Astrocyte of the cerebellum (primary cell): ENCODE measurements around the gene POLR2M.

Experiments used
- DNase-seq: peaks from one replicate; pipeline ENCODE4 v3.0.0-alpha.2; 2011; ENCODE audit warnings: low read depth
- H3K4me3 ChIP-seq: 2 replicates; pipeline ENCODE4 v1.5.1; 2011; ENCODE audit warnings: mild to moderate bottlenecking, low read depth, low read length, moderate library complexity
- in situ Hi-C: cut with HindIII; loops from 2 replicates; pipeline ENCODE4 v1.10.0; 2017; ENCODE audit warnings: low sequenced_read_pairs
- TF ChIP-seq, protein P1 (sequence below): IDR thresholded peaks from 2 replicates; pipeline ENCODE4 v1.5.1; 2012; ENCODE audit warnings: low read length, low read depth, moderate library complexity, mild to moderate bottlenecking; ENCODE audit errors: missing control alignments

The POLR2M gene

DNA sequence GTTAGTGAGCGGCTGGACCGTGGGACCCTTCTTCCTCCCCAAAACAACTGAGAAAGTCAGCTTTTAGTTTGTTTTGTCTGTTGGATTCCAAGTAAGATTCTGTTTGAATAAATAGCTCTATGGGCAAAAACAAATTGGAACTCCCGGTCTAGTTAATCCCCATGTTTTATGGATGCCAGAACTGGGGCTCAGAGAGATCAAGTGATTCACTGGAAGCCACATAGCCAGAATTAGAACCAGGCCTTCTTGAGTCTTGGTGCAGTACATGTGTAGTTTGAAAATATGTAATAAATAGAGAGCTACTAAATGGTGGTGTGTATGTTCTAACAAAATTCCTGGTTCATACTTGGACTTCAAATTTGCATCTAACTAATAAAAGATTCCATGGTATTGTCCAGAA is 29.3 kb upstream of the POLR2M start:
- TF ChIP-seq, protein P1, sequence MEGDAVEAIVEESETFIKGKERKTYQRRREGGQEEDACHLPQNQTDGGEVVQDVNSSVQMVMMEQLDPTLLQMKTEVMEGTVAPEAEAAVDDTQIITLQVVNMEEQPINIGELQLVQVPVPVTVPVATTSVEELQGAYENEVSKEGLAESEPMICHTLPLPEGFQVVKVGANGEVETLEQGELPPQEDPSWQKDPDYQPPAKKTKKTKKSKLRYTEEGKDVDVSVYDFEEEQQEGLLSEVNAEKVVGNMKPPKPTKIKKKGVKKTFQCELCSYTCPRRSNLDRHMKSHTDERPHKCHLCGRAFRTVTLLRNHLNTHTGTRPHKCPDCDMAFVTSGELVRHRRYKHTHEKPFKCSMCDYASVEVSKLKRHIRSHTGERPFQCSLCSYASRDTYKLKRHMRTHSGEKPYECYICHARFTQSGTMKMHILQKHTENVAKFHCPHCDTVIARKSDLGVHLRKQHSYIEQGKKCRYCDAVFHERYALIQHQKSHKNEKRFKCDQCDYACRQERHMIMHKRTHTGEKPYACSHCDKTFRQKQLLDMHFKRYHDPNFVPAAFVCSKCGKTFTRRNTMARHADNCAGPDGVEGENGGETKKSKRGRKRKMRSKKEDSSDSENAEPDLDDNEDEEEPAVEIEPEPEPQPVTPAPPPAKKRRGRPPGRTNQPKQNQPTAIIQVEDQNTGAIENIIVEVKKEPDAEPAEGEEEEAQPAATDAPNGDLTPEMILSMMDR = no peak
- no peak for DNase-seq
- in situ Hi-C loops = no loop called here
- H3K4me3 ChIP-seq = no peak overlapping the region

DNA sequence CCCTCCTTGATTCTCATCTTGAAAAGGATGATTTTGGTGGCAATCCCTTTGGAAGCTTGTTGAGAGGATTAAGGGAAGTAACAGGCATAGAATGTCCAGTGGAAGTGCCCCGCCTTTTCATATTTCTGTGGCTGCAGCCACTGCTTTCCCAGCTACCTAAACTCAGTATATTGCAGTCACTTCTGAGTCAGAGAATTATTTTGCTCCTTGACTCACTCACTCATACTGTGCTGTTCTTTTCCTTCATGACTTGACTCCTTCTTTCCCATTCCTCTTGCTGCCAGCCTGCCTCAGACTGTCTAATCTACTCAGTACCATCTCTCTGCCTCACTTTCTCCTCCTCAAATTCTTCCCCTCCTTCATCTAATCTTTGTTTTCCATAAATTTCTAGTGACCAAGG is 26.5 kb upstream of the POLR2M start:
- DNase-seq = no peak
- in situ Hi-C loops = no loop called here
- H3K4me3 ChIP-seq = no peak overlapping the region
- TF ChIP-seq, protein P1 = no peak

DNA sequence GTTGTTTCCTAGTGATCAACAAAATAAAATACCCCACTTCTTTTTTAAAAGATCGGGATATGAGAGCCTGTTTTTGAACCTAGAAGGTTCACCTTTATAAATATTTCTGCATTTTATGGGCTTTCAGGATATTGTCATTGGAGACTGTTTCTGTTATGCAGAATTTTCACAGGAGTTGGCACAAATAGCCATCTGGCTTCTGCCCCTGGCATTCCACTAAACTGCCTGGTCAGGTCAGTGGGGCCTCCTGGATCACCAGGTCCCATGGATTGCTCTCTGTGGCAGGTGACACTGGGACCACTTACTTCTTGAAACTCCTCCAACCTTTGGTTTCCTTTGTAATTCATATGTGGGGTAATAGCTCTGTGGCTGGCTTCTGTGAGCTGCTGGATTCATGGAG is 25.5 kb upstream of the POLR2M start:
- in situ Hi-C loops = no loop called here
- no peak for DNase-seq
- TF ChIP-seq, protein P1 = no peak
- no peak overlapping the region for H3K4me3 ChIP-seq

DNA sequence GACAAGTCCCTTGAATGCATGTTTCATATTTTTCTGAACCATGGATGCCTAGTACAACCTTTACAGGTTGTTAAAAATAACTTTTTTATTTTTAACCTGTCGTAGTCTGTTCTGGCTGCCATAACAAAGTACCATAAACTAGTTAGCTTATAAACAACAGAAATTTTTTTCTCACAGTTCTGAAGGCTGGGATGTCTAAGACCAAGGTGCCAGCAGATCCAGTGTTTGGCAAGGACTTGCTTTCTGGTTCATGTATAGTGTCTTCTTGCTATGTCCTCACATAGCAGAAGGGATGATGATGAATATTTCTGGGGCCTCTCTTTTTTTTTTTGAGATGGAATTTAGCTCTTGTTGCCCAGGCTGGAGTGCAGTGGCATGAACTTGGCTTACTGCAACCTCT is 23.0 kb upstream of the POLR2M start:
- DNase-seq = no peak
- in situ Hi-C loops = no loop called here
- TF ChIP-seq, protein P1 = no peak
- H3K4me3 ChIP-seq = no peak overlapping the region

DNA sequence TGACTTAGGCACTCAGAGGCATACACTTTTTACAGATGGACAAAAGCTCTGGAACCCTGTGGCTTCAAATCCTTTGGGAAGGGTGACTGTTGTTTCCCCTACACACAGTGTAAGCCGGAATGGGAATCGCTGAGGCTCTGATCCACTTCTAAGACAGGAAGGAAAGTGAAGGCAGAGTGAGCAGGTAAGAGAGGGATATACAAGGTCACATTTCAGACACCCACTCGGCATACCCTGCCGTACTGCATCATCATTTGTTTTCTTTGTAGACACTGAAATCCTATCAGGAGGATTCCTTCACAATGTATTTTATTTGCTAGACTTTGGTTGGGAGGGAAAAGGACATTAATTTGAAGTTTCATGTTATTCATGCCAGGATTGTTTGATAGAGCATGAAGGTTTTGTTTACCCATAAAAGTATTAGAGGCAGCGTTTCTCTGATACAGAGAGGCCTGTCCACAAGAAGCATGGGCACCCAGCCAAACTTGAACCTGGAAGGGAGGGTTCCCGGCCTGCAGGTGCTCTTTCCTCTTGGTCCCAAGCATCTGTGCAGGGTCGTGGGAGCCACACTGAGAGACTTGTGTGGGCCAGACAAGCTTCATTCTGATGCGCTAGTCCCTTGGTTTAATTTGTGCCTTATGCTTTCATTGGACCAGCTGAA is 21.9 kb upstream of the POLR2M start:
- no peak for DNase-seq
- TF ChIP-seq, protein P1 = no peak
- in situ Hi-C loops = no loop called here
- no peak overlapping the region for H3K4me3 ChIP-seq

DNA sequence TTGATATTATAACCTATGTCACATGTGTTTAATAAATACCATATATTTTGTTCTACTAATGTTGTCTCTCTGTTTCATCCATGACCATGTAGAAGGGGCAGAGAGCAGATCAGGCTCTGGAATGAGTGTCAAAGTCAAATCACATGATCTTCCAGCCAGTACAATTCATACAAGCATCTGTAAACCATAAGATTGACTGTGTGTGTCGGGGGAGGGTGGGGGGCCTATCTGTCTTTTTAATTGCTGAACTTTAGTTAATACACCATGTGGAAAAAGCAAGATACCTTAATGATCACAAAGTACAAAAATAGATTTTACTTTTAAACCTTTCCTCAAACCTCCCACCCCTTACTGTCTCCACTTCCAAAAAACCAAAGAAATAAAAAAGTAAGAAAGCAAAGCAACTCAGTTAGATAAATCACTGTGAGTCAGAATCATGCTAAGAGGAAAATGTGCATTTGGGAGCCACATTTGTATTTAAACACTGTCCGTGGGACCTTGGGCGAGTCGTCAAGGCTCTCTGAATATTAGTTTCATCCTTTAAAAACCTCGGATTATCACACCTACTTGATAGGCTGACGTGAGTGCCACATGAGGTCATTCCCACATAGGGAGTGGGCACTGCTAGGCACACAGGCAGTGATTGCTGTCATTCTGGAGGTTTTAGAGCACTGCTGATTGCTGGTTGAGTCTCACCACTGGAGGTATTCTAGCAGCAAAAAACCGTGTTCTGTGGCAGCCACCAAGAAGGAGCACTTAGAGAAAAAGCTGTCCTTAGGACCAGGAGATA is 21.0 kb upstream of the POLR2M start:
- no peak for DNase-seq
- in situ Hi-C loops = no loop called here
- TF ChIP-seq, protein P1 = no peak
- H3K4me3 ChIP-seq = no peak overlapping the region
